GM18907 (cell line): ENCODE measurements around the gene UQCRFS1.
"Not testable (repeated sequence)": the region's sequence is repeated elsewhere in the genome, so short reads cannot be mapped to it uniquely, and the experiment has no call there.

Experiments used
- ATAC-seq: cut with Tn5 transposase; IDR thresholded peaks from one replicate; pipeline ENCODE4 v1.9.1; 2021; ENCODE audit warnings: mild to moderate bottlenecking, moderate library complexity; ENCODE audit not compliant: unreplicated experiment

Gene UQCRFS1

DNA sequence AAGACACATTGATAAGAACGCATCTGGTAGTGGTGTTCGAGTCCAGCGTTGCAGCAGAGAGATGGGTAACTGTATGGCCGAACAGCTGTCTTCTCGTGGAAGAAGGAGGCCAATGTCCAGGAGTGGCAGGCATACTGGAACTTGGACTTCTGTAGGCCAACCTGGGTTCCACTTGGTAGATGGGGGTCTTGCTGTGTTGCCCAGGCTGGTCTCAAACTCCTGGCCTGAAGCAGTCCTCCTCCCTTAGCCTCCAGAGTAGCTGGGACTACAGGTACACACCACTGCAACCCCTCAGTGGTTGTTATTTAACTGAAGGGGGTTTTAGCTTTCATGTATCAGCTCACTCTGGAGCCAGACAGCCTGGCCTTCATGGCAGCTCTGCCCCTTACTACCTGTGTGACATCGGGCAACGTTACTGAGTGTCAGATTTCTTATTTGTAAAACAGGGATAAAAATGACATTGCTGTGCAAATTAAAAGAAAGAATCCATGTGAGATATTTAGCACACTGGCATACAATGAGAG lies 2.4 kb upstream of the UQCRFS1 start:
- no peak for ATAC-seq

DNA sequence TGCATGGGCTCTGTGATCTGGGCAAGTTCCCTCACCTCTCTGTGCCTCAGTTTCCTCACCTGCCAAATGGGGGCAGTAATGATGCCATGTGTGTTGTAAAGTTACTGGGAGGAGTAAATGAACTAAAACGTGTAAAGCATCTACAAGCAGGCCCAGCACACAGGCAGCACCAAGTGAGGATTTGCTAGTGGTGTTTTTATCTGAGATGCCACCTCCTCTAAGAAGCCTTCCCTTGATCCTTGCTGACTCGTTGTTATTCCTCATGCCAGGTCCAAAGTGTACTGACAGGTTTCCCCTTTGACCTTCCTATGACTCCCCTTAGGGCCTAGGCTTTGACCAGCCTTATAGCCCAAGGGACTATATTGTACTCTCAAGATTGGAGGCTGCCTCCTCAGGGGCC lies 1.5 kb upstream of the UQCRFS1 start:
- ATAC-seq: no peak

DNA sequence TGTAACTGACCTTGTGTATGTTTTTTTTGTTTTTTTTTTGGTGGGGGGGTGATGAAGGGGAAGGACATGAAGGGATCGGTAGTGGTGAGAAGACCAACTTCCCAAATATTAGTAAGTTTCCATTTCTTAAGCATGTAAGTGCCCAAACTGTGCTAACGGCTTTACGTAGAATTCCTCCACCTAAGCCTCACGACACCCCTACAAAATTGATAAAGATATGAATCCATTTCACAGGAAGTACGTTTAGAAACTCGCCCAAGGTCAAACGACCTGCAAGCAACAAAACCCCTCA lies 649 bp downstream of the UQCRFS1 start:
- no peak for ATAC-seq

DNA sequence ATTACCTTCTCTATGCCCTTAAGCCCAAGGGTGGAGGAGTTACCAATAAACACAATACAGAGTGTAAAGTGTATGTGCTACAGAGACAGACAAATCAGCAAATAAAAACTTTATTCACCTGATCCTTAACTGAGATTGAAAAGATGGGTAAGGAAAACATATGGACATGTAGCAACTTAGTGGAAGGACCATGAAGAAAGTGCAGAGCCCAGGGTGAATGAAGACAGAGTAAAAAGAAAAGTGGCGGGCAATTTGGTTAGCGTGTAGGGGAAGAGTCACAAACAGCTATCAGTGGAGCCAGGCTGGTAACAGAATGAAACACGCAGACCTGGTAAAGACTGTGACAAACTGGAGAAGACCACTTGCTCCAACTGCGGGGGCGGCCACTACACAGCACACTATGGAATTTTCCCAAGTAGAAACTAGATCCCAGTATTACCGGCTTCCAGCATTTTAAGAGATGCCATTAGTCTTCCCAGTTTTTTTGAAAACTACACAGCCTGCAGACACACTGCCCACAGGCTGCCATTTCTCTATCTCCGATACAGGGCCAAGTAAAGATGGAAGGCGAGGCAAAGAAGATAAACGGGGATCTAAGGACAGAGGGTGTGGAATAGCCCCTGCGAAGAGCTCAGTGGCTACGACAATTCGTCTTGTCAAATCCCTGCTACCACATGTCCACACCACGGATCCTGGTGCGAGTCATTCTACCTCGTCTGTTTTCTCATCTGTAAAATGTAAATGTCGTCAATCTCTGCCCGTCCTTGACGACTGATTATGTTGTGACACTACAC lies 1.2 kb downstream of the UQCRFS1 start:
- ATAC-seq: no peak

DNA sequence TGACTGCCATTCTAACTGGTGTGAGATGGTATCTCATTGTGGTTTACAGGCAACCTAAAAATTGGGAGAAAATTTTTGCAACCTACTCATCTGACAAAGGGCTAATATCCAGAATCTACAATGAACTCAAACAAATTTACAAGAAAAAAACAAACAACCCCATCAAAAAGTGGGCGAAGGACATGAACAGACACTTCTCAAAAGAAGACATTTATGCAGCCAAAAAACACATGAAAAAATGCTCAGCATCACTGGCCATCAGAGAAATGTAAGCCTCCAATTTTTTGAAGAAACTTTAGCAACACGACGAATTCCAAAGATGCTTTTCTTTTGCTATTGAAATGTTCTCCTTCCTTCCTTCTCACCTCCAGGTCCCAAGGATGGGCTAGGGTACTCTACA lies 1.9 kb downstream of the UQCRFS1 start:
- not testable (repeated sequence) for ATAC-seq

DNA sequence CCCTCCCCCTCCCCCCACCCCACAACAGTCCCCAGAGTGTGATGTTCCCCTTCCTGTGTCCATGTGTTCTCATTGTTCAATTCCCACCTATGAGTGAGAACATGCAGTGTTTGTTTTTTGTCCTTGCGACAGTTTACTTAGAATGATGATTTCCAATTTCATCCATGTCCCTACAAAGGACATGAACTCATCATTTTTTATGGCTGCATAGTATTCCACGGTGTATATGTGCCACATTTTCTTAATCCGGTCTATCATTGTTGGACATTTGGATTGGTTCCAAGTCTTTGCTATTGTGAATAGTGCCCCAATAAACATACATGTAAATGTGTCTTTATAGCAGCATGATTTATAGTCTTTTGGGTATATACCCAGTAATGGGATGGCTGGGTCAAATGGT lies 2.4 kb downstream of the UQCRFS1 start:
- not testable (repeated sequence) for ATAC-seq

DNA sequence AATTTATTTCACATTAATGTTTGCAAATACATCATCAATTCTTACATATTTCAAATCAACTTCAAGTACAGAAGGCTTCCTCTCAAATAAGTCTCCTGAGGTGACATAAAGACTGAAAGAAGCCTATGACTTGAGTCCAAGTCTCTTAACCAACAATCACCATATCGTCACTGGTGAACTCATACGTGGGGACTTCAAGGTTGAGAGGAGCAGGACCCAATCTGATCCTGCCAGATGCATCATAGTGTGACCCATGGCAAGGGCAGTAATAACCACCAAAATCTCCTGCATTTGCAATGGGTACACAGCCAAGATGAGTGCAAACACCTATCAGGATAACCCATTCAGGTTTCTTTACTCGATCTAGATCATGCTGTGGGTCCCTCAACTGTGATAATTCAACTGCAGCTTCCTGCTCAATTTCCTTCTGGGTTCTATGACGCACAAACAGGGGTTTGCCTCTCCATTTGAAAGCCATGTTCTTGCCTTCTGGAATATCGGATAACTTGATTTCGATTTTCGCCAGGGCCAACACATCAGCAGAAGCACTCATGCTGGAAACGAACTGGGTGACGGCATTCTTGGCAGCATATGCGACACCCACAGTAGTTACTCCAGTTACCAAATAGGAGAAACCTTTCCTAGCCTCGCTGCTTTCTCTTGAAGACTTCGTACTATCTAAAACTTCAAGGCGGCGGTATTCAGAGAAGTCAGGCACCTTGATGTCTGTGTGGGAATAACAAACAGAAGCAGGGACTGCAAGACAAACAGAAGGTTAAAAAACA lies 5.4 kb downstream of the UQCRFS1 start:
- not testable (repeated sequence) for ATAC-seq

DNA sequence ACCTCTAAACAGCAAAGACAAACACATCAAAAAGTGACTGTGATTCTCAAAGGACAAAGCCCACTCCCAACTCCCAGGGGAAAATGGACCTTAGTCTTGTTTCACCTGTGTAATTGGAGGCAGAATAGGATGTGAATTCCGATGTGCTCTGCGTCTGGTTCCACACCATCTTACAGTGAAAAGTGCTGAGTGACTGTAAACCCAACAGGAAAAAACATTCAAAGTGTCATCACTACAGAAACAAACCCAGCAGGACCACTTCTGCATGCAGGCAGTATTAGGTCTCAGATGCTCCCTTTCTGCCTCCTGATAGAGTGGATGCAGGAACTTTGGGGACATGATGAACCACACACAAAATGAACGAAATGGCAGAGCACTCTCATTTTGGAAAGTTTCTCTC lies 6.5 kb downstream of the UQCRFS1 start:
- no peak for ATAC-seq

DNA sequence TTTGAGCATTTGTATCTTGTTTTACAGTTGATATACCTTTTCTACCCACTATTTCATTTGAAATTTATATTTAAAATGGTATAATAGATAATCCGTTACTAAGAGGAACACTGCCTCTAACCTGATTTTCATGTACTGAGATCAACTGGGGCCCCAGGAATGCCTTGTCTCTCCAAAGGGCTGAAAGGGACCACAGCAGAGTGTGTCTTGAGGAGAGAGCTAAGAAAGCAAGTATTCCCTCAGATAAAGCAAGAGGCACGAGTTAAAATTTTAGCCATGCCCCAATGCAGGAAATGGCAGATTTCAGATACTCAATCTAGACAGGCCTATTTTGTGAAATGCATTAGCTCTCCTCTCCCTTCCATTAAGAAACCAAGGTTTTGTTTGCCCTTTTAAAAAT lies 10.7 kb downstream of the UQCRFS1 start:
- ATAC-seq: no peak

DNA sequence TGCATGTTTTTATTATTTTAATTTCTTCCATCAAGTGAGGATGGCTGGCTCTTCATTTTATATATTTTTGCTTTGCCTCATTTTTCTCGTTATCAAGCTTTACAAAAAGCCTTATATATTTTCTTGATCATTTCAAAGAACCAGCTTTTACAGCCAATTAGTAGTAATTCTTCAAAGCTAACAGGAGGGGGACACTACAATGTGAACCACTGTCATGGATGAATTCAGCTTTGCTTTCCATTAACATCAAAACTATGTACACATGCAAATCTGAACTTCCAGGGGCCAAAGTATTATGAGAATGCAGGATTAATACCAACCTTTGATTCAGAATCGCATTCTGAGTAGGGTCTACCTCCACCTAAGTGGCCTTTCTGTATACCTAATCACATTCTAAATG lies 11.1 kb downstream of the UQCRFS1 start:
- ATAC-seq: no peak

DNA sequence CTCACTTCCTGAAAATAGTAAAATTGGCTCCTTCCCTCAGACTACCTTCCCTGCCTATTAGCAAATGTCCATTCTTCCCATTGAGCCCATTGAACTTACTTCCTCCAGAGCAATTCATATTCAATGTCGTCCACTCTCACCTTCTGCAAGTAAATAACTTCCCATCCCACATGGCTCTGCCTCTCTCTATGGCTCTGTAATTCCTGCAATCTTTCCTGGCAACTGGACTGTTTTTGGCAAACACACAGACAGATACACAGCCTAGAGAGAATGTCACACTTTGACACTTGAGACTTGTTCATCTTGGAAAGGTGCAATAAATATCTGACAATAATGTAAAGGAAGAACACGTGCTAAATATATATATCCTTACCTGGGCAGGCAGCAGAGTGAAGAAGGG lies 18.3 kb downstream of the UQCRFS1 start:
- ATAC-seq: no peak

DNA sequence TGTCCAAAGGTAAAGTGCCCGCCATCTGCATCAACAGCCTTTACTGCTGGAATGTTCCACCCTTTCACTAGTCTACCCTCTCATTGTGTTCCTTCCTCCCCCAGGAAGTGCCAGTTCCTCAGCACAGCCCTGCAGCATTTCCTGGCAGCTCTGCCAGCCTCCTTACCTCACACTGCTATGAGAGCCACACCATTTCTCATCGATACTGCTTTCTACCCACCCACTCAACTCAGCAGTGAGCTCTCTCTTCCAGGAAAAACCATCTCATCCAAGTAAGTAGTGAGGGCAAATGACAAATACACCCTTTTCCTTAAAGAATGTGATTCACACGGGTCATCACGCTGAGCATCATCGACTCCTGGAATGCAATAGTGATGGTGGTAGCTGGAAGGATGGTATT lies 19.8 kb downstream of the UQCRFS1 start:
- no peak for ATAC-seq

DNA sequence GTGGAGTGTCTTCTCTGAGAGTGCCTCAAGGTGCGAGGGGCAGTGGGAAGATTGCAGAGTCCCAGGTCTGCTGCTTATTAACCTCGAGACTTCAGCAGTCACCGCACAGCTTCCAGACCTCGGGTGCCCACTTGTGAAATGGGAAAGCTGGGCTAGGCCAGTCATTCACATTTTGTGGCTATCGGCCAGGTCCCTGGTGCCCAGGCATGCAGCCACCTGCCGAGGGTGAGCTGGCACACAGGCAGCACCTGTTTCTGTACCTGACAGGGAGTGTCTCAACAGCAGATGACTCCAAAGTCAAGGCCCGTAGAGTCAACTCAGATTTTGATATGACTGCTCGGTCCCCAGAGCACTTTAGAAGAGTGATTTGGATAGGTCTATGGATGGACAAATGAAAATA lies 21.9 kb downstream of the UQCRFS1 start:
- no peak for ATAC-seq

DNA sequence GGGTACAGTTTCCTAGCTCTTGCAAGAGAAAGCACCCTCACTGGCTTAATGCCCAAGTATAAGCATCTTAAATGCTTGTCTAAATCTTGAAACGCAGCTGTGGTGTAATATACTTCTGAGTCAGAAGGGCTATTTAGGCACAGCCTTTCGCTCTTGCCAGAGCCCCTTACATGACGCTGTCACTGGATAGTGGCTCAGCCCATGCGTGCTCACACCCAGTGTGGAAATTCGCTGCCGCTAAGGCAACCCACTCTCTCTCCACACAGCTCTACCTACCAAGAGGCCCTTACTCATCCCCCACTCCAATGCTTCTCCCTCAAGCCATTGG lies 24.0 kb downstream of the UQCRFS1 start:
- no peak for ATAC-seq

DNA sequence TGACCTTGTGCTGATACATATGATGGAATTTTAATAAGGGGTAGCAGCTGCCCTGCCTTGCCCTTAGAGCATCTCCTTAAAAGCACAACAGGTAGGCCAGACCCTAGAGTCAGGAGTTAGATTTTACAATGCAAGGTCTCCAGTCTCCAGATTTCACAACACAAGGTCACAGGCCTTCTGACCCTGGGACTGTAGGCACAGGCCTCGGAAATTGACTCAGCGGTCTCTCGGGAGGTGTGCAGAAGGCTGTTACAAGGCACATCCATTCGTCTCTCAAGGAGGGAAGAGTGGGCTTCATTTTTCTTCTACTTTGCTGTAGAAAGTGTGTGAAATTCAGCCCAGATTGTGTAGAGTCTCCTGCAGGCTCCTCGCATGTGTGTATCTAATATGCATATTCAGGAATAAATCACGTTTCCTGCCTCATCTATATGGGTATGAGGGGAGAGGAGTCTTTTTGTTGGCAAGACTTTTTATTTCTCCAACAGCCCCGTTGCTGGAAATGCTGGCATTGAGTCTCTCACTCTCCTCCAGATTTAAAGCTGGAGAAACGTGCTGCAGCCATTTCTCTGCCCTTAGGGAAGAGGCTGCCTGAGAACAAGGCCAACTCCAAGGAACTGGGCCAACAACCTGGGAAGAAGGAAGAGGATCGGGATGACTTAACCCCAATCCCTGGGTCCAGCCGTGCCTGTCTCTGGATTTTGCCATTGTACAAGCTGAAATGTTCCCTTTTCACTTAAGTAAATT lies 24.5 kb downstream of the UQCRFS1 start:
- ATAC-seq: no peak

DNA sequence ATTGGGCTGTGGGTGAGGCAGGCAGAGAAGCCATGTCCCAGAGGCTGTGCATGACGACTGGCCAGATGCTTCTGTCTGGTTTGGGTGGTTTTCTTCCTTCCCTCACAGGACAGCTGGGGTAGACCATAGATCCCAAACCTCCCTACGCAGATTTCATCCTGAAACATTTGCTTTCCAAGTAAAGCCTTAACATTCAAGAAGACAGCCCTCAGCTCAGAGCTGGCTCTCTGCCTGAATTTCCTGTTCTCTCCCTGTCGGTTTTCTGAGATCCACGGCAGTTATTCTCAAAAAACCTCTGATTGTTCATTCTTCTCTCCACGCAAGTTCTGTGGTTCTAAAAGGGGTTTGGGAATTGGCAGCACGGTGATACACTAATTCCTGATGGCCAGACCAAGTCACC lies 25.3 kb downstream of the UQCRFS1 start:
- ATAC-seq: no peak

DNA sequence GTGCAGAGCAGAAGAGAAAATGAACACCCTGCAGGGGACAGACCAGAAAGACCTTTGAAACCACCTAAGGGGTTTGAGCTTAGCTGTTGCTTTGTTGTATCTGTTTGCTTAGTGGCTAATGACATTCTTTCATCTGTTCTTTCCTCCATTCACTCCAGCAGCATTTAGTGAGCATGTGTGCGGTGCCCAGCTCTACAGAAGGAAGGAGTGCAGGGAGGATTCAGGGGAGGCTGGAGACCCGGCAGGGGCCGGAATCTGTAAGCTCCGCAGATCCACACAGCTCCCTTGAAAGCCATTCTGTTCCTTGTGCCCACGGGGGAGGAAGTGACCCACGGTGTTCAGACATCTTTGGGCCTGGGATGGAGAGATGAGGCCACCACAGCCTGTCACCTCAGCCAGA lies 27.5 kb downstream of the UQCRFS1 start:
- ATAC-seq: no peak

DNA sequence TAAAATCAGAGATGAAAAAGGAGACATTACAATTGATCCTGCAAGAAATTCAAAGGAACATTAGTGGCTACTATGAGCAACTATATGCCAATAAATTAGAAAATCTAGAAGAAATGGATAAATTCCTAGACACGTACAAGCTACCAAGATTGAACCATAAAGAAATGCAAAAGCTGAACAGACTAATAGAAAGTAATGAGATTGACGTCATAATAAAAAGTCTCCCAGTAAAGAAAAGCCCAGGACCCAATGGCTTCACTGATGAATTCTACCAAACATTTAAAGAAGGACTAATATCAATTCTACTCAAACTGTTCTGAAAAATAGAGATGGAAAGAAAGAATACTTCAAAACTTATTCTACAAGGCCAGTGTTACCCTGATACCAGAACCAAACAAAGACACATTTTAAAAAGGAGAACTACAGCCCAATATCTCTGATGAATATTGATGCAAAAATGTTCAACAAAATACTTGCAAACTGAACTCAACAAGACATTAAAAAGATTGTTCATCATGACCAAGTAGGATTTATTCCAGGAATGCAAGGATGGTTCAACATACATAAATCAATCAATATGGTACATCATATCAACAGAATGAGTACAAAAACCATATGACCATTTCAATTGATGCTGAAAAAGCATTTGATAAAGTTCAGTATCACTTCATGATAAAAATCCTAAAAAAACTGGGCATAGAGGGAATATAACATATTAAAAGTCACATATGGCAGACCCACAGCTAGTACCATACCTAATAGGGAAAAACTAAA lies 35.8 kb downstream of the UQCRFS1 start:
- no peak for ATAC-seq

DNA sequence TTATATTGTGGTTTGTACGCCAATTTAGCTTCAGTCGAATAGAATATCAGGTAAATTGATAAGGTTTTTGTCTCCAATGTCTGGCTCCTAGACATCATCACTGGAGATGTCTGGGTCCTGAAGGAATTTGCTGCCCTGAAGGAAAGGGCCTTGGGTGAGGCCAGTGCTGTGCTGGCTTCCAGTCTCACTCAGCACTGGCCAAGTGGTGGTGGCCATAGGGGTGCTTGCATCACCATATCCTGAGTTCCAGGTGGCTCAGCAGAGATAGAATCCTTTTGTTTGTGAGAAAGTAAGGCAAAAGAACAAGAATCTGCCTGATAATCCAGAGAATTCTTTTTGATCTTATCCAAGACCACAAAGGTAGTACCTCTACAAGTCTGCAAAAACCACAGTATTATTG lies 39.1 kb downstream of the UQCRFS1 start:
- ATAC-seq: no peak

DNA sequence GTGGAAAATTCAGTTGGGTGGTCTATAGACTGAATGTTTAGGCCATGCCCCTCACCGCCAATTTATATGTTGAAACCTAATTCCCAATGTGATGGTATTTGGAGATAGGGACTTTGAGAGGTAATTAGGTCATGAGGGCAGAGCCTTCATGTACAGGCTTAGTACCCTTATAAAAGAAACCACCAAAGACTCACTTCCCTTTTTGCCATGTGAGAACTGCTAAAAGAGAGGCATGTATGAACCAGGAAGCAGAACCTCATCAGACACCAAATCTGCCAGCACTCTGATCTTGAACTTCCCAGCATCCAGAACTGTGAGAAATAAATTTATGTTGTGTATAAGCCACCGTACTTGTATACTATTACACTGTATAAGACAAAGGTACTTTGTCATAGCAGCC lies 40.6 kb downstream of the UQCRFS1 start:
- ATAC-seq: no peak

DNA sequence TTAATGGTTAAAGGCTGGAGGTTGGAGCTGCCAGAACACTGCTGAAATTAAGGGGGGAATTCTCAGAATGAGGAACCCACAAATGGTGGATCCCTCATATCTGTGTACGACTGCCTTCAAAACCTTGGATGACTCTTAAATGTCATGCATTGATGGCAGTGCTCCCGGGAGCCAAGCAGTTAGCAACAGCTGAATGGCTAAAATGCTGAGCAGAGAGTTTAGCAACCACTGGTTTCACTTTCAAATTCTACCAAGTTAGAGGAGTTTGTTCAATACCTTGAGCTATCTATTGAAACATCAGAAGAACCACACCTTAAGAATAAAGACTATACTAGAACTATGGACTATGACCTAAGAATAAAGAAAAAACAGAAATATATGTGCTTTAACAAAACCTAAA lies 41.4 kb downstream of the UQCRFS1 start:
- no peak for ATAC-seq
